ENCODE measurements around the gene TNFSF9. TPM values are rescaled to one million over a fixed set of nuclear protein-coding genes. Genes with fewer than 3 reads are reported as not detected.
"Not testable (repeated sequence)": the region's sequence is repeated elsewhere in the genome, so short reads cannot be mapped to it uniquely, and the experiment has no call there.

Gene TNFSF9
- total RNA-seq, 2 experiments from 2014 or later, result 2.6 to 3.7 TPM

GRCh38 chr19:6498294-6499036 lies 32.4 kb upstream of the TNFSF9 start:
- no peak for DNase-seq
- peaks cover 19% of the 10 kb centered on the region for H3K4me1 Mint-ChIP-seq

GRCh38 chr19:6499052-6499790 lies 31.6 kb upstream of the TNFSF9 start:
- Mint-ChIP-seq H3K27ac (no peak overlapping the region), H3K36me3 (no peaks in the 10 kb centered on the region), H3K27me3 (peaks cover 14% of the 10 kb centered on the region), H3K4me3 (no peak overlapping the region), H3K9me3 (no peaks in the 10 kb centered on the region), H3K4me1 (peaks cover 19% of the 10 kb centered on the region)
- no peak for ATAC-seq (ENCODE audit: low read depth)
- no peak for DNase-seq
- POLR2A ChIA-PET, result interaction anchor here (1.1 kb wide), 1 partner anchor 18 kb away, joined by 4 read pairs; no protein-coding TSS in a partner anchor

More at GRCh38 chr19:6498294-6499036, 32.4 kb upstream of the TNFSF9 start:
- Mint-ChIP-seq H3K9me3 (no peaks in the 10 kb centered on the region), H3K27ac (peak overlapping the region; percentile 22), H3K27me3 (peaks cover 14% of the 10 kb centered on the region), H3K4me3 (peak overlapping the region; percentile 27), H3K36me3 (no peaks in the 10 kb centered on the region)
- ATAC-seq (ENCODE audit: low read depth), result peak; percentile 21
- POLR2A ChIA-PET, result no interaction called here

- Mint-ChIP-seq H3K27ac (peak overlapping the region; percentile 74), H3K27me3 (peaks cover 14% of the 10 kb centered on the region)
- POLR2A ChIA-PET, result interaction anchor here (1.1 to 1.2 kb wide), 2 partner anchors 20 to 76 kb away, joined by 3 to 4 read pairs; partner anchors contain the start of gene KHSRP
Observed at GRCh38 chr19:6500837-6501739, 29.7 kb upstream of the TNFSF9 start.

DNA sequence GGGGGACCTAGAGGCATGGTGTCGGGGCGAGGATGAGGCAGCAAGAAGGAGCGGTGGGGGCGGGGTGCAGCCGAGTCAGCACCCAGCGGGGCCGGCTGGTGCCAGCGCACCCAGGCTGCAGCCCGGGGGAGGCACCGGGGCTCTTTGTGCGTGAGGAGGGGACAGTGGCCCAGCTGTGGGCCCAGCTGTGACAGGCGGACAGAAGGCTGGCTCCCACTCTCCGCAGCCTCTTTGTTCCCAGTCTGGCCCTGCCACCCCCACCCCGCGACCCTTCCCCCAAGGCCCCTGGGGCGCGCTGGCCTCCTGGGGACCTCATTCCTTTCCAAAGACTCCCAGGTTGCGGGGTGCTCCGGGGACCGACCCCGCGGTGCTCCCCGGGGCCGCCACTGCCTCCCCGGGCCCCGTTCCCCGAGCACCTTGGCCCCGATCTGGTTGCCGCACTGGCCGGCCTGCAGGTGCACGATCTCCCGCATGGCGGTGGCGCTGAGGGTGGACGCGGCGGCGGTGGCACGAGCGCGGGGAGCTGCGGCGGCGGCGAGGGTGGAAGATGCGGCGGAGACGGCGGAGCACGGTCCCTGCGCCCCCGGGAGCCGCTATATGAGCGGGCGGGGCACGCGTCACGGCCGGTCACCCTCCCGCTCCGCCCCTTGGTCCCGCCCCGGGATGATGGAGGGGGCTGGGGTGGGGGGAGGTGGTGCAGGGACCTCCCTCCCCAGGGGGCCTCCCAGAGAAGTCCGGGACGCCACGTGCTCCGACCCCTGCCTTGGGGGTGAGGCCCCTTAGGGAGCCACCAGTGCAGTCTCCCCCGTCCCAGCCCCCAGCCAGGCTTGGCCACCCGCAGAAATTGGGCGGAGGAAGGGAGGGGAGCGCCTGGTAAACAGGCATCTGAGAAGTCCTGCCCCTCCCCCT lies 28.8 kb upstream of the TNFSF9 start, which contains the start of gene TUBB4A:
TUBB4A (minus strand) TSS at position 570 of the 909 bp plus-strand sequence; CDS start at position 473, 97 bp downstream.
- peak within 1 kb of the TSS; percentile 74 for H3K27ac Mint-ChIP-seq
- POLR2A ChIA-PET, result interaction anchor here (1.0 to 3.9 kb wide), 3 partner anchors 21 to 77 kb away, joined by 3 to 23 read pairs (median 5); partner anchors contain the start of genes DENND1C, KHSRP and SLC25A23
- H3K9me3 Mint-ChIP-seq, result no peaks in the 10 kb centered on the region
- H3K36me3 Mint-ChIP-seq, result no peaks in the 10 kb centered on the region
- DNase-seq, result peak; percentile 78
- peak; percentile 61 for ATAC-seq (ENCODE audit: low read depth)
- peaks cover 14% of the 10 kb centered on the region for H3K27me3 Mint-ChIP-seq
- H3K4me3 Mint-ChIP-seq, result peak within 1 kb of the TSS; percentile 86
- H3K4me1 Mint-ChIP-seq, result peaks cover 26% of the 10 kb centered on the region

More at GRCh38 chr19:6500837-6501739, 29.7 kb upstream of the TNFSF9 start:
- ATAC-seq (ENCODE audit: low read depth) (no peak), DNase-seq (no peak)
- Mint-ChIP-seq H3K9me3 (no peaks in the 10 kb centered on the region), H3K36me3 (no peaks in the 10 kb centered on the region), H3K4me1 (peaks cover 26% of the 10 kb centered on the region), H3K4me3 (peak overlapping the region; percentile 86)

DNA sequence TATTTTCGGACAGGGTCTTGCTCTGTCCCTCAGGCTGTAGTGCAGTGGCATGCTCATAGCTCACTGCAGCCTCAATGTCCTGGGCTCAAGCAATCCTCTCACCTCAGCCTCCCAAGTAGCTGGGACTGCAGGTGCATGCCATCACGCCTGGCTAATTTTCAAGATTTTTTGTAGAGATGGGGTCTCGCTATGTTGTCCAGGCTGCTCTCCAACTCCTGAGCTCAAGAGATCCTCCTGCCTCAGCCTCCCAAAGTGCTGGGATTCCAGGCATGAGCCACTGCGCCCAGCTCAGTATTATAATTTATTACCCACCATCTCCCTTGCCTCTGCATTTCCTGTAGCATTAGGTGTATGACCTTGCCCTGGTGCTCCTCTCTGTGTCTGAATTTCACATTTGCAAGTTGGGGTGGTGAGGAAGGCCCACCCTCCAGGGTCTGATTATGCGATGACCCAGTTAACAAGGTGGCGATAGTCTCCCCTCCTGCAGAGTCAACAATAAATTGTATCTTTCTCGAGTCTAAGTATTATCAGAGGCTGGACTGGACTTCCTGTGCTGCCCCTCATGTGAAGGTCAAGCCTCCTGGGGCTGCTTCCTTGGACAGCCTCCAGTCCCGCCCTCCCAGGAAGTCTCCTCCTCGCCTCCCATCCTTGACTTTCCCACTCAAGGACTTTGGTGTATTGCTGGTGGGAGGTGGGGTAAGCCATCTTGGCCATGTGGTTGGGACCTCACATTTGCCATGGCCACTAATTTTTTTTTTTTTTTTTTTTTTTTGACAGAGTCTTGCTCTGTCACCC lies 27.2 kb upstream of the TNFSF9 start:
- Mint-ChIP-seq H3K27me3 (peaks cover 14% of the 10 kb centered on the region), H3K9me3 (no peaks in the 10 kb centered on the region), H3K4me3 (no peak overlapping the region), H3K4me1 (peaks cover 21% of the 10 kb centered on the region), H3K36me3 (no peaks in the 10 kb centered on the region), H3K27ac (peak overlapping the region; percentile 68)
- DNase-seq (no peak), ATAC-seq (ENCODE audit: low read depth) (no peak)
- POLR2A ChIA-PET, result interaction anchor here (0.6 to 3.9 kb wide), 8 partner anchors 22 to 198 kb away, joined by 3 to 23 read pairs (median 4); partner anchors contain the start of genes DENND1C, KHSRP and SLC25A23

DNA sequence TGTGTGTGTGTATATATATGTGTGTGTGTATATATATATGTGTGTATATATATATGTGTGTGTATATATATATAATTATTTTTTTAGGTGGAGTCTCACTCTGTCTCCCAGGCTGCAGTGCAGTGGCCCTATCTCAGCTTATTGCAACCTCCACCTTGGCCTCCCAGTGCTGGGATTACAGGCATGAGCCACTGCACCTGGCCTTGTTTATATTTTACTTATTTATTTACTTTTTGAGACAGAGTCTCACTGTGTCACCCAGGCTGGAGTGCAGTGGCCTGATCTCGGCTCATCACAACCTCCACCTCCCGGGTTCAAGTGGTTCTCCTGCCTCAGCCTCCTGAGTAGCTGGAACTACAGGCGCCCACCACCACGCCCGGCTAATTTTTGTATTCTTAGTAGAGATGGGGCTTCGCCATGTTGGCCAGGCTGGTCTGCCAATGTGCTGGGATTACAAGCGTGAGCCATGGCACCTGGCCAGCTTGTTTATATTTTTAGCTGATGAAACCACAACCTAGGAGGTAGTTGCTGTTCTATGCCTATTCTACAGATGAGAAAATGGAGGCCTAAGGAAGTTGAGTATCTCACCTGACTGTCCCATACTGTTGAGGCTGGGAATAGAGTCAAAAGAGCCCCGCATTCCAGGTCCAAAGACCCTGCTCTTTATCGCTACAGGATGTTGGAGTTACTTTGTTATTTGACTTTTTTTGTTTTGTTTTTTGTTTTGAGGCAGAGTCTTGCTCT lies 22.6 kb upstream of the TNFSF9 start:
- not testable (repeated sequence) for H3K4me3 Mint-ChIP-seq

DNA sequence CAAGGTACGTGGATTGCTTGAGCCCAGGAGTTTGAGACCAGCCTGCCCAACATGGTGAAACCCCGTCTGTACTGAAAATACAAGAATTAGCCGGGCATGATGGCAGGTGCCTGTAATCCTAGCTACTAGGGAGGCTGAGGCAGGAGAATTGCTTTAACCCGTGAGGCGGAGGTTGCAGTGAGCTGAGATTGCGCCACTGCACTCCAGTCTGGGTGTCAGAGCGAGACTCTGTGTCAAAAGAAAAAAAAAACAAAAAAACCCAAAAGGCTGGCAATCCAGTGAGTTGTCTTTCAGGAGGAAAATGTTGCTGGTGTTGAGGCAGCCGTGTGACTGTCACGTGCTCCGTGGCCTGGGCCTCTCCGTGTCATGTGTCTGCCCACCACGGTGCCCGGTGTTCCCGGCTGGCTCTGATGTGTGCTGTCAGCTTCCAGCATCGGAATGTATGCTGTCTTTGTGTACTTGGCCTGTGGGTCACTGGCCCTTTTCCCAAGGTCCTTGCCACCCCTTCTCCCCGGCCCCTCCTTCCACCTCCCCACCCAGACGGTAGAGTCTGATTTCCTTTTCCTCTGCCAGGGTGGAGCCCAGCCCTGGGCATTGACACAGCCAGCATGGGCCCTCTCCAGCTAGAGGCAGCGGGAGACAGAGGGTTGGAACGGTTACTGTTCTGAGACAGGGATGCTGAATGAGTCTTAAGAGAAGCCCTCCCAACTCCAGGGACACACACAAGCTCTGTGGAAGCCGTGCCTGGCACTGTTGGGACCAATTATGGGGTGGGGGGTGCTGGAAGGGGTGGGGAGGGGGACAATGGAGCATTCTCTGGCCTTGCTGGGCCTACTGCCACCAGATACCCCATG lies 21.5 kb upstream of the TNFSF9 start:
- Mint-ChIP-seq H3K4me3 (no peak overlapping the region), H3K27me3 (no peaks in the 10 kb centered on the region), H3K36me3 (no peaks in the 10 kb centered on the region), H3K27ac (no peak overlapping the region), H3K9me3 (no peaks in the 10 kb centered on the region), H3K4me1 (peaks cover 9% of the 10 kb centered on the region)
- no peak for ATAC-seq (ENCODE audit: low read depth)
- DNase-seq, result no peak
- POLR2A ChIA-PET, result no interaction called here

More for the DNA sequence above, 22.6 kb upstream of the TNFSF9 start:
- not testable (repeated sequence) for H3K27ac Mint-ChIP-seq; H3K4me1 Mint-ChIP-seq; H3K27me3 Mint-ChIP-seq; H3K9me3 Mint-ChIP-seq; DNase-seq; ATAC-seq (ENCODE audit: low read depth); H3K36me3 Mint-ChIP-seq
- POLR2A ChIA-PET, result interaction anchor here (1.4 kb wide), 1 partner anchor 27 kb away, joined by 3 read pairs; the partner anchor contains the start of gene DENND1C

DNA sequence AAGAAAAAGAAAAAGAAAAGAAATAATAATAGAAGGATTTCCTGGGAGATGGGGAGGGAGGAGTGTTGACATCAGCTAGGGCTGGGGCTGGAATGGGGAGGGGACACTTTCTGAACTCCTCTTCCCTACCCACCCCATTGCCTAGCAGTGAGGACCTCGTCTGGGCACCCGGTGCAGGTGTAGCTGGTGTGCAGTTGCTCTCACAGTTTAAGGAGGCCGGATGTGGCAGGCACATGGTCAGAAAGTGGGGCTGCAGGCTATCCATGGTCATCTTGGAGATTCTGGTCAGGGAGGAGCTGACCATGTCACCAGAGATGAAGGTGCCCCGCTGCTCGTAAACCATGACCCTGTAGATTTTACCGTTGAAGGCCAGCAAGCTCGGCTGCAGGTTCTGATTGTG lies 20.2 kb upstream of the TNFSF9 start:
- no peaks in the 10 kb centered on the region for H3K9me3 Mint-ChIP-seq
- no peak overlapping the region for H3K4me3 Mint-ChIP-seq
- POLR2A ChIA-PET, result no interaction called here
- ATAC-seq (ENCODE audit: low read depth), result no peak
- no peak for DNase-seq
- no peaks in the 10 kb centered on the region for H3K36me3 Mint-ChIP-seq
- peaks cover 3% of the 10 kb centered on the region for H3K4me1 Mint-ChIP-seq
- no peaks in the 10 kb centered on the region for H3K27me3 Mint-ChIP-seq
- no peak overlapping the region for H3K27ac Mint-ChIP-seq

GRCh38 chr19:6514089-6514488 lies 16.7 kb upstream of the TNFSF9 start:
- POLR2A ChIA-PET, result interaction anchor here (0.6 kb wide), 1 partner anchor 140 kb away, joined by 3 read pairs; no protein-coding TSS in a partner anchor
- Mint-ChIP-seq H3K4me3 (no peak overlapping the region), H3K9me3 (no peaks in the 10 kb centered on the region), H3K36me3 (no peaks in the 10 kb centered on the region), H3K27ac (no peak overlapping the region), H3K4me1 (peaks cover 27% of the 10 kb centered on the region), H3K27me3 (no peaks in the 10 kb centered on the region)
- DNase-seq (no peak), ATAC-seq (ENCODE audit: low read depth) (no peak)

DNA sequence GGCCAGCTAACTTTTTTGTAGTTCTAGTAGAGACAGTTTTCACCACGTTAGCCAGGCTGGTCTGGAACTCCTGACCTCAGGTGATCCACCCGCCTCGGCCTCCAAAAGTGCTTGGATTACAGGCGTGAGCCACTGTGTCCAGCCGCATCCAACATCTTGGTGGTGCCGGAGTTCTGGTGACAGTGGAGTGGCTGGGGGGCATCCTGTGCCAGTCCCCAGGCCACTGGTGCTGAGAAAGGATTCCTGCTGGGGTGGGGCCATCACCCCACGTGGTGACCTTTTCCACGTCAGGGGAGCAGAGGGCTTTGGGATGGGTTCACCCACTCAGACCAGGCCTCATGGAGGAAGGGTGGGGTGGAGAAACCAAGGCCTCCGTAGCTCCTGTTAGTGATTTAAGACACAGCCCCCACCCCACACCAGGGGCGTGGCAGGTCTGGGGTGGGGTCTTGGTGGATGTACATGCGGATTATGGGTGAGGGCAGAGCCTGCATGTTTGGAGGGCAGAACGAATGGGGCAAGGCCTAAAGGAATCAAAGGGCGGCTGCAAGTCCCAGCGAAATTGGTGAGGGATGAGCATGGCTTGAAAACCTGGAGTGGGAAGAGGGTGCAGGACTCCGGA lies 15.8 kb upstream of the TNFSF9 start:
- Mint-ChIP-seq H3K4me1 (peaks cover 31% of the 10 kb centered on the region), H3K36me3 (no peaks in the 10 kb centered on the region), H3K4me3 (peak overlapping the region; percentile 45), H3K27me3 (no peaks in the 10 kb centered on the region), H3K9me3 (no peaks in the 10 kb centered on the region), H3K27ac (no peak overlapping the region)
- no peak for DNase-seq
- POLR2A ChIA-PET, result interaction anchor here (0.6 to 0.7 kb wide), 2 partner anchors 141 to 283 kb away, joined by 3 read pairs; no protein-coding TSS in a partner anchor
- no peak for ATAC-seq (ENCODE audit: low read depth)

All from activated naive CD8-positive, alpha-beta T cell treated with anti-CD3 and anti-CD28 coated beads, Interleukin-2, amount 10 ng/mL, durations not matched to agents 7 days and 5 days (primary cell).